Neutrophil (primary cell): Measurements from ENCODE around the gene KRTAP4-11.
"Not testable (repeated sequence)": the region's sequence is repeated elsewhere in the genome, so short reads cannot be mapped to it uniquely, and the experiment has no call there.

Source experiments
- H3K27ac ChIP-seq: fragments of 200-600 bp; sonication (generic); 2 replicates; pipeline ENCODE4 v1.5.1; 2016; ENCODE audit warnings: mild to moderate bottlenecking, moderate library complexity
- H3K27me3 ChIP-seq: fragments of 200-600 bp; sonication (generic); 2 replicates; pipeline ENCODE4 v1.6.0; 2016; ENCODE audit warnings: mild to moderate bottlenecking
- H3K36me3 ChIP-seq: fragments of 200-600 bp; sonication (generic); 2 replicates; pipeline ENCODE4 v1.5.1; 2017
- H3K4me1 ChIP-seq, 2 experiments: fragments of 200-600 bp in 1 of 2; sonication (generic) in 1 of 2; 1 replicate in 1 of 2; 2 replicates in 1 of 2; pipeline versions ENCODE4 v1.5.1 to v1.6.1; 2013 to 2016; ENCODE audit warnings: low read depth in 1 of 2, low read length in 1 of 2, mild to moderate bottlenecking in 1 of 2, moderate library complexity in 1 of 2; ENCODE audit not compliant: control insufficient read depth in 1 of 2, insufficient read depth in 1 of 2
- H3K4me3 ChIP-seq, 2 experiments: fragments of 200-600 bp in 1 of 2; sonication (generic) in 1 of 2; 1 replicate in 1 of 2; 2 replicates in 1 of 2; pipeline ENCODE4 v1.5.1; 2013 to 2016; ENCODE audit warnings: low read depth in 1 of 2, low read length in 1 of 2, mild to moderate bottlenecking in 1 of 2, moderate library complexity in 1 of 2
- H3K9me3 ChIP-seq: fragments of 200-600 bp; sonication (generic); 2 replicates; pipeline ENCODE4 v1.5.1; 2016
- CTCF ChIP-seq: fragments of 200-600 bp; sonication (generic); IDR thresholded peaks from 2 replicates; pipeline ENCODE4 v1.5.1; 2016; ENCODE audit warnings: antibody characterized with exemption

The KRTAP4-11 gene

GRCh38 chr17:41144846-41145245 is 26.7 kb upstream of the KRTAP4-11 start:
- no peak for TF ChIP-seq CTCF
- Histone ChIP-seq H3K36me3 (no peaks in the 10 kb centered on the region), H3K4me3 (no peak overlapping the region), H3K27me3 (peaks cover 8% of the 10 kb centered on the region), H3K4me1 (no peaks in the 10 kb centered on the region), H3K9me3 (no peaks in the 10 kb centered on the region), H3K27ac (no peak overlapping the region)

GRCh38 chr17:41141361-41141760 is 23.2 kb upstream of the KRTAP4-11 start:
- Histone ChIP-seq H3K36me3 (no peaks in the 10 kb centered on the region), H3K27ac (no peak overlapping the region), H3K4me3 (no peak overlapping the region), H3K9me3 (no peaks in the 10 kb centered on the region), H3K4me1 (no peaks in the 10 kb centered on the region), H3K27me3 (no peaks in the 10 kb centered on the region)
- TF ChIP-seq CTCF: no peak

- TF ChIP-seq CTCF: no peak
- H3K9me3 ChIP-seq: no peaks in the 10 kb centered on the region
- H3K27me3 ChIP-seq: no peaks in the 10 kb centered on the region
- no peaks in the 10 kb centered on the region for H3K4me1 ChIP-seq
- no peaks in the 10 kb centered on the region for H3K36me3 ChIP-seq
- no peak within 1 kb of the TSS for H3K27ac ChIP-seq
- no peak within 1 kb of the TSS for H3K4me3 ChIP-seq
These were observed 22.4 kb upstream of the KRTAP4-11 start, which contains the start of gene KRTAP4-6 for GRCh38 chr17:41140360-41141131. KRTAP4-6 (minus strand) TSS chr17:41140544; CDS start chr17:41140487, 57 bp downstream.

DNA sequence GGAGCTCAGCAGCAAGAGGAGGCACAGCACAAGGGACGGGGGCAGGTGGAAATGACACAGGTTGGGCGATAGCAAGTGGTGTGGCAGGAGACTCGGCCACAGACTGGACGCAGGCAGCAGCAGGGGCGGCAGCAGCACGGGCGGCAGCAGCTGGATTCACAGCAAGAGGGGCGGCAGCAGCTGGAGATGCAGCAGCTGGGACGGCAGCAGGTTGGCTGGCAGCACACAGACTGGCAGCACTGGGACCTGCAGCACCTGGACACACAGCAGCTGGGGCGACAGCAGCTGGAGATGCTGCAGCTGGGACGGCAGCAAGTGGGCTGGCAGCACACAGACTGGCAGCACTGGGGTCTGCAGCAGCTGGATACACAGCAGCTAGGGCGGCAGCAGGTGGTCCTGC is 21.7 kb upstream of the KRTAP4-11 start:
- not testable (repeated sequence) for H3K27ac ChIP-seq

GRCh38 chr17:41133880-41134735 is 15.9 kb upstream of the KRTAP4-11 start:
- Histone ChIP-seq H3K4me1 (no peaks in the 10 kb centered on the region), H3K27me3 (no peaks in the 10 kb centered on the region), H3K27ac (no peak overlapping the region), H3K9me3 (no peaks in the 10 kb centered on the region), H3K4me3 (no peak overlapping the region), H3K36me3 (no peaks in the 10 kb centered on the region)
- TF ChIP-seq CTCF: no peak

More for the DNA sequence above, 21.7 kb upstream of the KRTAP4-11 start:
- not testable (repeated sequence) for H3K36me3 ChIP-seq, H3K9me3 ChIP-seq, H3K4me3 ChIP-seq, H3K27me3 ChIP-seq, H3K4me1 ChIP-seq

DNA sequence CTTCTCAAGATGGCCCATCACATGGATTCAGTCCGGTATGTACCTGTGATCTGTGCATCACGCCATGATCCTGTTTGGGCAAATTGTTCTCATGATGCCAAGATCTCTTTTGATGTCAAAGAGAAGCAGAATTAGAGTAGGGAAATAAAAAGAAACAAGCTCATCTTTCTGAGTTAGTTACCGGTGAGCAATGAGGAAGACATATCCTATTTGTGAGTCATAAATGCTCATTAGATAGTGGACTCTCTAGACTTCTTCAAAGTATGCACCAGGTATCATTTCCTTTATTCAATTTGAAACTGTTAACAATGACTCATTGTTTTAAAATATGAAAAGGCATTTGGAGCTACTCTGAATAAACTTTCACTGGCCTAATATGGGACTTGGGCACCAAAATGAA is 13.8 kb upstream of the KRTAP4-11 start:
- no peaks in the 10 kb centered on the region for H3K36me3 ChIP-seq
- no peak overlapping the region for H3K27ac ChIP-seq
- TF ChIP-seq CTCF: no peak
- no peak overlapping the region for H3K4me3 ChIP-seq
- H3K27me3 ChIP-seq: no peaks in the 10 kb centered on the region
- no peaks in the 10 kb centered on the region for H3K9me3 ChIP-seq
- H3K4me1 ChIP-seq: no peaks in the 10 kb centered on the region
